HG03045 (cell line): Measurements from ENCODE around the gene PDE11A.

Source experiments
- ATAC-seq: cut with Tn5 transposase; IDR thresholded peaks from one replicate; pipeline ENCODE4 v1.9.1; 2021; ENCODE audit warnings: mild to moderate bottlenecking, moderate library complexity; ENCODE audit not compliant: unreplicated experiment

Gene PDE11A

GRCh38 chr2:177584030-177584692 lies 488.4 kb downstream of the PDE11A start:
- no peak for ATAC-seq

- no peak for ATAC-seq
These were observed 490.6 kb downstream of the PDE11A start for GRCh38 chr2:177582000-177582399.

GRCh38 chr2:177579486-177580036 lies 493.0 kb downstream of the PDE11A start:
- no peak for ATAC-seq

- ATAC-seq = no peak
These were observed 494.1 kb downstream of the PDE11A start for GRCh38 chr2:177578454-177578853.

GRCh38 chr2:177577075-177577474 lies 495.5 kb downstream of the PDE11A start:
- no peak for ATAC-seq

GRCh38 chr2:177575358-177575757 lies 497.2 kb downstream of the PDE11A start:
- ATAC-seq = no peak

GRCh38 chr2:177574356-177574755 lies 498.2 kb downstream of the PDE11A start:
- no peak for ATAC-seq
